Measurements from ENCODE around the gene NEAT1.
A peak's percentile ranks its signal among the peaks of the same experiment; 100 is the strongest.

NEAT1 gene

GRCh38 chr11:65491163-65491465 lies 68.5 kb downstream of the NEAT1 start:
- no peak for TF ChIP-seq CTCF (conservative IDR thresholded peaks at IDR 0.05; ENCODE audit: low read depth, low read length)
- H3K4me3 ChIP-seq (ENCODE audit: low read depth, low read length), result no peak overlapping the region
- DNase-seq (ENCODE audit: low read depth), result no peak

- TF ChIP-seq CTCF (conservative IDR thresholded peaks at IDR 0.05; ENCODE audit: low read depth, low read length), result no peak
- DNase-seq (ENCODE audit: low read depth), result peak; percentile 87
- H3K4me3 ChIP-seq (ENCODE audit: low read depth, low read length), result no peak overlapping the region
Observed at GRCh38 chr11:65491614-65492386, 69.2 kb downstream of the NEAT1 start.

- TF ChIP-seq CTCF (conservative IDR thresholded peaks at IDR 0.05; ENCODE audit: low read depth, low read length), result no peak
- H3K4me3 ChIP-seq (ENCODE audit: low read depth, low read length), result no peak overlapping the region
- no peak for DNase-seq (ENCODE audit: low read depth)
Observed at GRCh38 chr11:65492387-65492636, 69.7 kb downstream of the NEAT1 start.

GRCh38 chr11:65492637-65493366 lies 70.2 kb downstream of the NEAT1 start:
- no peak overlapping the region for H3K4me3 ChIP-seq (ENCODE audit: low read depth, low read length)
- no peak for TF ChIP-seq CTCF (conservative IDR thresholded peaks at IDR 0.05; ENCODE audit: low read depth, low read length)
- peak; percentile 92 for DNase-seq (ENCODE audit: low read depth)

GRCh38 chr11:65493367-65494176 lies 71.0 kb downstream of the NEAT1 start:
- no peak for TF ChIP-seq CTCF (conservative IDR thresholded peaks at IDR 0.05; ENCODE audit: low read depth, low read length)
- H3K4me3 ChIP-seq (ENCODE audit: low read depth, low read length), result no peak overlapping the region
- DNase-seq (ENCODE audit: low read depth), result peak; percentile 96
